Left kidney (tissue), 2 donors: ENCODE results near the gene RARG. TPM values are rescaled to one million over a fixed set of nuclear protein-coding genes. Genes with fewer than 3 reads are reported as not detected.
"Not testable (repeated sequence)": the region's sequence is repeated elsewhere in the genome, so short reads cannot be mapped to it uniquely, and the experiment has no call there.

Experiments used
- DNase-seq: peaks from one replicate; pipeline ENCODE4 v3.0.0-alpha.2; 2013
- polyA plus RNA-seq: library from polyadenylated mRNA; unstranded; fragments of 120-200 nt; gene quantifications from one replicate; pipeline ENCODE4 v1.2.1, GENCODE V29; 2013; ENCODE audit not compliant: insufficient read length

RARG gene
- polyA plus RNA-seq, 1 donor, result 33.9 TPM

GRCh38 chr12:53211476-53212381 is 20.3 kb downstream of the RARG start:
- DNase-seq, result no peak

- no peak for DNase-seq
Measured at GRCh38 chr12:53210843-53211242, 21.2 kb downstream of the RARG start.

- DNase-seq, result no peak
Measured at GRCh38 chr12:53208877-53209463, 23.0 kb downstream of the RARG start.

GRCh38 chr12:53208435-53208834 is 23.6 kb downstream of the RARG start:
- no peak for DNase-seq

- DNase-seq, result no peak
Measured at GRCh38 chr12:53207042-53207441, 25.0 kb downstream of the RARG start, which contains the start of gene ITGB7. Gene ITGB7 (minus strand): TSS chr12:53207251. CDS start chr12:53200443, 6,808 bp downstream.

- no peak for DNase-seq
Measured at GRCh38 chr12:53205747-53206419, 26.1 kb downstream of the RARG start.

- no peak for DNase-seq
Measured at GRCh38 chr12:53204351-53204750, 27.7 kb downstream of the RARG start.

GRCh38 chr12:53202316-53202715 is 29.7 kb downstream of the RARG start:
- DNase-seq, result not testable (repeated sequence)

GRCh38 chr12:53201639-53202038 is 30.4 kb downstream of the RARG start:
- DNase-seq, result no peak

- no peak for DNase-seq
Measured at GRCh38 chr12:53201177-53201541, 30.9 kb downstream of the RARG start.

GRCh38 chr12:53200458-53201176 is 31.4 kb downstream of the RARG start:
- DNase-seq, result no peak

GRCh38 chr12:53200107-53200457 is 31.9 kb downstream of the RARG start:
- DNase-seq, result no peak

- no peak for DNase-seq
Measured at GRCh38 chr12:53199700-53200099, 32.3 kb downstream of the RARG start.

- DNase-seq, result no peak
Measured at GRCh38 chr12:53198486-53199110, 33.4 kb downstream of the RARG start.

- no peak for DNase-seq
Measured at GRCh38 chr12:53197011-53197640, 34.9 kb downstream of the RARG start.

- no peak for DNase-seq
Measured at GRCh38 chr12:53196486-53196885, 35.5 kb downstream of the RARG start.

- no peak for DNase-seq
Measured at GRCh38 chr12:53195516-53196420, 36.2 kb downstream of the RARG start.

- DNase-seq, result no peak
Measured at GRCh38 chr12:53194973-53195372, 37.0 kb downstream of the RARG start.

- DNase-seq, result no peak
Measured at GRCh38 chr12:53193985-53194716, 37.9 kb downstream of the RARG start.

- no peak for DNase-seq
Measured at GRCh38 chr12:53193040-53193439, 39.0 kb downstream of the RARG start.
